HG02678 (cell line): ENCODE results near the gene ASB11.

Experiments
- ATAC-seq: cut with Tn5 transposase; IDR thresholded peaks from one replicate; pipeline ENCODE4 v1.9.1; 2021; ENCODE audit warnings: mild to moderate bottlenecking, moderate library complexity; ENCODE audit not compliant: unreplicated experiment

ASB11 gene

GRCh38 chrX:15235001-15235400 lies 80.4 kb downstream of the ASB11 start:
- ATAC-seq: no peak

- ATAC-seq: no peak
Observed at GRCh38 chrX:15233416-15234015, 81.9 kb downstream of the ASB11 start.
